DOHH2 (cell line): ENCODE results near the gene FETUB.

ENCODE experiments used
- CTCF ChIP-seq: fragments of 200-600 bp; sonication (generic); IDR thresholded peaks from one replicate; pipeline ENCODE4 v1.5.1; 2014; ENCODE audit warnings: antibody characterized with exemption, mild to moderate bottlenecking, low read depth, low read length; ENCODE audit not compliant: poor library complexity, severe bottlenecking
- EZH2phosphoT487 ChIP-seq: fragments of 200-600 bp; sonication (generic); IDR thresholded peaks from 2 replicates; pipeline ENCODE4 v1.6.1; 2017; ENCODE audit warnings: borderline replicate concordance, mild to moderate bottlenecking, antibody characterized with exemption, low read length, moderate library complexity, mixed read lengths

GRCh38 chr3:186637686-186638085, 2.5 kb upstream of the FETUB start:
- TF ChIP-seq CTCF (no peak), EZH2phosphoT487 (no peak)
